HG03439 (cell line): Measurements from ENCODE around the gene PTX3.

Experiments used
- ATAC-seq: cut with Tn5 transposase; IDR thresholded peaks from one replicate; pipeline ENCODE4 v1.9.1; 2021; ENCODE audit warnings: mild to moderate bottlenecking, moderate library complexity; ENCODE audit not compliant: unreplicated experiment

Gene PTX3

DNA sequence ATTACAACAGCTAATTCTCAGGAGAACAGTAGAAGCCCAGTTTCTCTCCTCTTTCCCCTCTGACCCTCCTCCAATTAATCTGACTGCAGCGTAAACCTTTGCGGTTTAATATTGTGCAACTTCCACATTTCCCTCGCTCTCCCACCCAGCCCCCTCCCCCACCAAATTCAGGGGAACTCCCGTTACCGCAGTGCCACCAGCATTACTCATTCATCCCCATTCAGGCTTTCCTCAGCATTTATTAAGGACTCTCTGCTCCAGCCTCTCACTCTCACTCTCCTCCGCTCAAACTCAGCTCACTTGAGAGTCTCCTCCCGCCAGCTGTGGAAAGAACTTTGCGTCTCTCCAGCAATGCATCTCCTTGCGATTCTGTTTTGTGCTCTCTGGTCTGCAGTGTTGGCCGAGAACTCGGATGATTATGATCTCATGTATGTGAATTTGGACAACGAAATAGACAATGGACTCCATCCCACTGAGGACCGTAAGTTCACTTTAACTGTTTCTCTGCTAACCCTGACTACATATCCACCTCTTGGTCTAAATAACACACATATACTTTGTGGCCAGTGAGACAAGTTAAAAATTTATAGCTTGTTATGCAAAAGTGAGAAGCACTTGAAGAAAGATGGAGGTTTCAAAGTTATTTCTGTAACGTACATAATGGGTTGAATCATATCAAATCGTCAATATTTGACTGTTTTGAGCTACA, at the start of gene PTX3:
PTX3 (plus strand) TSS at position 268 of the 709 bp plus-strand sequence; CDS start at position 352, 84 bp downstream.
- ATAC-seq, result no peak

DNA sequence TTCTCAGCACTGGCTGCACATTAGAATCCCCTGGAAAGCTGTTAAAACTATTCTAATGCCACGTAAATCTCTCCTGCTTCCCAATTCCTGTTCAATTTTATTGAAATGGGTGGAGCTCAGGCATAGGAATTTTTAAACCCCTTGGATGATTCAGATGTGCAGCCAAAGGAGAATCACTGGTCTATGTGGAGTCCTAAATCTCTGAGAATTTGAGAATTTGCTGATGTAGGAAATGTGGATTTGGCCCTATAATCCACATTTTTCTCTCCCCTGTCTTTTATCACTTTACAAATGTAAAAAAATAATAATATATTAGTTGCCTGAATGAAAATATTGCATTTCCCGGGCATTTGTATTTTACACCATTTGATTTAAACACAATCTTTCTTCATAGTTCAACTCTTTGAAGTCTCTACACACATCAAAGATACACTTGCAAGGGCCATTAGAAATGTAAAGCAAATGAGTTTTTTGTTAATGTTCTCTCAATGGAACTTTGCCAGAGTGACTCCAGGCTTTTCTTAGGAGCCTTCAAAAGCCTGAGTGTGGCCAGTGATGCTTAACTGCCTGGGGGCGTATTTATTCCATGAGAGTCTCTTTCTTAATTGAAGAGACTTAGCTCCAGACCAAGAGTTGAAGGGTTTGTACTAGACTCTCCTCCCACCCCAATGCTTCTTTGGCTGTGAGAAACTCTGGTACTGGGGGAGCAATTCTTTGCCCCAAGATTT, 48.8 kb upstream of the PTX3 start:
- no peak for ATAC-seq

DNA sequence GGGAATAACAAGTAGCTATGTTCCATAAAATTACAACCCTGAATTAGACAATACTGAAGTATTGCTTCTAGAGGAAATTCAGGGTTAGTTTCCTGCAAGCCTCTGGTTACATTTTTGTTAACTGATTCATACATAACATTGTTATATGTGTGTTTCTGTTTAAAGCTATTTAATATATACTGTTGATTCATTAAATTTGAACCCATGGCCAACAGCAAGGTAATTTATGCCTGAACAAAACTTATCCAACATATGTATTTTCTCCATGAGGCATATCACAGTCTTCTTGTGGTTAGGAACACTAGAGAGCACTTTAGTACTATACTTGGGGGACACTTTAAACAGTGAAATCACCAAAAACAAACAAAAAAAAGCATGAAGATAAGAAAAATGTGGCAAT, 47.7 kb upstream of the PTX3 start:
- ATAC-seq, result no peak

DNA sequence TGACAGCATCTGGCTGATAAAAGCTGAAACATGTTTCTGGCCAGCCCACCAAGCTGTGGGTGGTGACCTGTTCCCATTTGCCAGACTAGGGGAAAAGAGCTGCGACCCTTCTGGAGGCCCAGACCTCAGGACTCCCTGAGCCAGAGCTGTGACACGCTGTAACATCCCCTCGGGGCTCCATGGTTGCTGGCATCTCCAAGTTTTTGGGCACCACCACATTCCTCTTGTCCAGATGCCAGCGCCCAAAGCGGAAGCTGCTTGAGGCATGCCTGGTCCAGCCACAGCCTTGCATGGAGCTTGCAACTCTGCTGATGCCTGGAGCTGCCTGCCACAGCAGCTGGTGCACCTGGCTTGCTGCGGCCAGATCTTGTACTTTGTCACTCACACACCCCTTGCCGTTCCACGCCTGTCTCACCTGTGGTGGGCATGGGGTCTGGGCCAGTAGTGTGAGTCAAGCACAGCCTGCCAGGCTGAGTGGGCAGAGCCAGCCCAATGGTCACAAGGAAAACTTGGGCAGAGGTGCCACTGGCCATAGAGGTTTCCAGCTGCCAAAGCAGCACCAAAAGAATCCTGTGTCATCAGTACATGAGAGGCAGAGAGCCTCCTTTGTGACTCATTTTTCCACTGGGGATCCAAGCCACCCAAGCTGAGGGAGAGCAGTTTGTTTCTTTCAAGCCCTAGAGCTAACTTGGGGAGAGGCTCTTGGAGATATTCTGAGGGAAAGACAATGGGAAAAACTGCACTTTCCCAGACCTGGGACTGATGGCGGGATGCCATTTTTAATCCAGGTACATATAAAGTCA, 45.7 kb upstream of the PTX3 start:
- no peak for ATAC-seq

DNA sequence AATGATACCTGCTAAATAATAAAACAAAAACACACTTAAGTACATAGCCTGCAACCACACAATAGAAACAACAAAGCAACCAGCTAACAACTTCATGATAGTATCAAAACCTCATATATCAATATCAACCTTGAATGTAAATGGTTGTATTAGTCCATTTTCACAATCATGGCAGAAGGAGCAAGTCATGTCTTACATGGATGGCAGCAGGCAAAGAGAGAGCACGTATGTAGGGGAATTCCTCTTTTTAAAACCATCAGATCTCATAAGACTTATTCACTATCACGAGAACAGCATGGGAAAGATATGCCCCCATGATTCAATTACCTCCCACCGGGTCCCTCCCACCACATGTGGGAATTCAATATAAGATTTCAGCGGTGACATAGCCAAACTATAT, 44.5 kb upstream of the PTX3 start:
- ATAC-seq, result no peak

DNA sequence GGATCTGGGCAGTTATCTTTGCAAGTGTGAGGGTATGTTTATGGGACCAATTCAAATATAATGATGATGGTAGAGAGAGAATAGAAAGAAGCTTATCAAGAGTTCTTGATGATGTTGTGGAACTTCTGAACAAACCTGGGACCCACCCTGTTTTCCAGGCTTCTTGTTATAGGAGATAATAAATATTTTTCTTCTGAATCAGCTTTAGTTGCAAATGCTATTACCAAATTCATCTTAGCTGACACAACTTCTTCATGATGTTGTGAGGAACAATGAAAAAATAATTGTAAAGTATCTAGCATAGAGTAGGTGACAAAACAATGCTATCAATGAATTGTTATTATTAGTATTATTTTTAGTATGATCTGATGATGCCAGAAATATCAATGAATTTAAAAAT, 43.5 kb upstream of the PTX3 start:
- ATAC-seq, result no peak

DNA sequence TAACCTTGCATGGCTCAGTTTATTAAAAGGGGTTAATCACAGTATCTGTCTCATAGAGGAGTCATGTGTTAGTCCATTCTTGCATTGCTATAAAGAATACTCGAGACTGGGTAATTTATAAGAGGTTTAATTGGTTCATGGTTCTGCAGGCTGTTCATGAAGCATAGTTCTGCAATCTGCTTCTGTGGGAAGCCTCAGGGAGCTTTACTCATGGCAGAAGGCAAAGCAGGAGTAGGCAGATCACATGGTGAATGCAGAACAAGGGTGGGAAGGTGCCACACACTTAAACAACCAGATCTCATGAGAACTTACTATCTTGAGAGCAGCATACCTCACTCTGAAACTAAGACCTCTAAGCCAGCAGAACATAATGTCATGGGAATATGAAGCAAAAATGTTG, 42.2 kb upstream of the PTX3 start:
- no peak for ATAC-seq

DNA sequence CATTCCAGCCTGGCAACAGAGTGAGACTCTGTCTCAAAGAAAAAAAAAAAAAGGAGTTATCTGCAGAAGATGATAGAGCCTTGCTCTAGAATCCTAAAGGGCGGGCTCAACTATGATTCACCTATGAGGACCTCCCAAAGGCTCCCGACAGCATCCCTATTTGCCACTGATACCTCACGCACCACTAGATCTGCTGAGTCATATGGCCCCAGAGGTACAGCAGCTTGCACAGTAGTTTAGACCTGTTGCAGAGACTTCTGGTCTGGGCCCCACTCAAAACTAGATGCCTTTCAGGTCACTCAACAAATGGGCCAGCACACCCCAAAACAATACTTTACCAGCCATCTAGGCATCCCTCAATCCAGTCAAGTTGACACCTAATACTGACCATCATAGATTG, 38.1 kb upstream of the PTX3 start:
- no peak for ATAC-seq

DNA sequence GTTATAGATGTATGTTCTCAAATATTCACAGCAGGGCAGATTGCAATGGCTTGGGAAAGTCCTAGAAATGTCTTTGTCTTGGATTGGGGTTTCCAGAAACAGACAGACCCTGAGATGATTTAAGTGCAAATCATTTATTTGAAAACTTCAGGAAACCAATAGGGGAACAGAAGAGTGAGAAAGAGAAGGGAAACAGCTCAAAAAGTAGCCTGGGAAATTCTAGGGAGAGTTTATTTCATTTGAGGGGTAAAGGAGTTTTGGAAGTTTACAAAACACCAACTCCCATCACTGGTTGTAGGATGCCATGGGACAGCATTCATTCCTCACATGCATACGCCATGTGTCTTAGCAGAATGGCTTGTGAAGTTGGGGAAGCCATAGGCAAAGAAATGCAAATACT, 32.3 kb upstream of the PTX3 start:
- ATAC-seq, result no peak

DNA sequence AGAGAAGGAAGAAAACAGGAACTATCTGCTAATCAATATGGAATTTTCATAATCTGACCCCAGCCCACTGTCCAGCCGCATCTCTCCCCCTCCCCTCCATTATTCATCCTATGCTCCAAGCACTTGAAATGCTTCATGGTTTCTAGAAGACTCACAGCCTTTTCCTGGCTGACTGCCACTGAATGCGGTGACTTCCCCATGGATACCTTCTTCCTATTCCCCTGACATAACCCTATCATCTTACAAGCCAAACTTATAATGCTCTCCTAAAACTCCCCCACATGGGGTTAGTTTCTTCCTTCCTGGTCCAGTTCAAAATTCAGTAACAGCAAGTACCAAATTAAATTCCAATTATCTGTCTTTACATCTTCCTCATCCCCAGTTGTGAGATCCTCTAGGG, 31.2 kb upstream of the PTX3 start:
- ATAC-seq, result no peak

DNA sequence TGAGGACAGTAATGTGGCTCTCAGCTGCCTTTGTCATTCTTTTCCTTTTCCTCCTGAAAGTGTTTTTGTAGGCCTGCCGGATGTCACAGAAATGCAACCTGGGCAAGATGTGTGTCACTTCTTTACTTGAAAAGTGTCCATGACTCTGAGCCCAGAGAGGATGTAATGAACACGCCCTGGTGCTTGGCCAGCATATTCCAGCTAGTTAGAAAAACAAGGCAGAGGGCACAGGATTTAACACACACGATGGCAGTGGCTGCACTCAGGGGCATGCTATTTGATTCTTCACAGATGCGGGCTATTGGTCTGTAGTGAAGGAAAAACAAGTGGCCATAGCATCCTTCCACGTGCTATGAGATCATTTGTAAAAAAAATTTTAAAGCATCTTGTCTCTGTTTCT, 30.3 kb upstream of the PTX3 start:
- ATAC-seq, result no peak

DNA sequence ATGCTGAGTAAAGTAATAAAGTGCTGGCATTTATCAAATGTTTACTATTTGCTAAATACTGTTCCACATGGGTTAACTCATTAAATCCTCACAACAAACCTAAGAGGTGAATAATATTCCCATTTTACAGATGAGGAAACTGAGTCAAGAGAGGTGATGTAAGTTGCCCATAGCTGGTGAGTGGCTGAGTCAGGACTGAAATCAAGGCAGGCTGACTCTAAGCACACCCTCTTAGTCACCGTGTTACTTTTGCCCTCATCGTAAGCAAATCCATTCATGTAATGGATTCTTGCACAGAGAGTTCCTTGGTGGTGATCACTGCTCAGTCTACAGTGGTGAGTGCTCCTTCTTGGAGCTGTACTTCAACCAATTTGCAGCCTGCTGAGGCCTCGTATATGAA, 28.9 kb upstream of the PTX3 start:
- no peak for ATAC-seq

DNA sequence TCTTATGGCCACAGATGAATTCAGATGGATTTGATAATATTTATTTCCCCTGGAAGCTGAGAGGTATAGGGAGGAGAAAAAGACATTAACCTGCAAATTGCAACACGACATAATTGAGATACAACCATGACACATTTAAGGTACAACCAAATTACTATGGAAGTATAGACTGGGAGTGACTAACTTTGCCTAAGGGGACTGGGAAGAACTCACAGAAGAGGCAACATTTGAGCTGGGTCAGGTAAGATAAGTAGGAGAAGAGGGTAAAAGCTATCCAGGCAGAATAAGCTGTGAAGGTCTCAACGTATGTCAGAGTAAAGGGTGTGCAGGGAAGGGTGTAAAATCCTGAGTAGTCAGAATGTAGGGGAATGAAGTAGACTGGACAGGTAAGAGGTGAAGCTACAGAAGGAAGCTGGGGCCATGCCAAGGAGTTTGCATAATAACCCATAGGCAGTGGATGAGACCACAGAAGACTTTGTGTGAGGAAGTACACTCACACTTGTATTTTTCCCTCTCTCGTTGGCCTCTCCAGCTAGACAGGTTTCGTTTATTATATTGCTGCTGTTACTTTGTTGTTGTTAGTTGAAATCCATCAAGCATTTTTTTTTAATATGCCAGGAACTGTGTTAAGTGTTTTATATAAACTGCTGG, 28.0 kb upstream of the PTX3 start:
- ATAC-seq, result no peak

DNA sequence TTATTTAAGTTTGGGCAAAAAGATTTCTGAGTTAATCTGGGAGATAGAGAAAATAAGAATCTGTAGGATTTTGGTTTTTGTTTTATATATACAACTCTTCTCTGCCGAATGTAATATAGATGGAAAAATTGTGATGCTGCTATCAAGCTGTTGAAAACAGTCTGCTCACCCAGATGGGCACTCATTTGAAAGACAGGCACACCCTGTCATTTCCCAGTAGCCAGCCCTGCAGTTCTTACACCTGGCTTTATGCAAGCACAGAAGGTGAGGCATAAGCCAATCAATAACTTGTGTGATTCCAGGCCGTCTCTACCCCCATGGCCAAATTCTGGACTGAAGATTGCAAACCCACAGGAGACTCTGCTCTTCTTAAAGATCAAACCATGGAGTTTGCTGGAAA, 27.1 kb upstream of the PTX3 start:
- no peak for ATAC-seq

DNA sequence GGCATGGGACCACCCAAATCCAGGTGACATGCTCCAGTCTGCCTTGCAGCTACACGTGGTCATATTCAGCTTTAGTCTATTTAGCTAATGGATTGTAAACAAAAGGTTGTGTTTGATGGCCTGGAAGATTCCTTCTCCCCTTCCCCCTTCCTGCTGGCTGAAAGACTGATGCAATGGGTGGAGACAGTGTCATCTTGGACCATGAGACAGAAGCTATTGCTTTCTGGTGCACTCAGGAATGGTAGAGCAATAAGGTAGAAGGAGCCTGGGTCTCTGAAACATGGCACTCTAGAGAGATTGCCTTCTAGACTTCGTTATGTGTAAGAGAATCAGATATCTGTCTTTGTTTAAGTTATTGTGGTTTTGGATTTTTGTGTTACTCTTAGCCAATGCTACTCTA, 25.7 kb upstream of the PTX3 start:
- no peak for ATAC-seq

DNA sequence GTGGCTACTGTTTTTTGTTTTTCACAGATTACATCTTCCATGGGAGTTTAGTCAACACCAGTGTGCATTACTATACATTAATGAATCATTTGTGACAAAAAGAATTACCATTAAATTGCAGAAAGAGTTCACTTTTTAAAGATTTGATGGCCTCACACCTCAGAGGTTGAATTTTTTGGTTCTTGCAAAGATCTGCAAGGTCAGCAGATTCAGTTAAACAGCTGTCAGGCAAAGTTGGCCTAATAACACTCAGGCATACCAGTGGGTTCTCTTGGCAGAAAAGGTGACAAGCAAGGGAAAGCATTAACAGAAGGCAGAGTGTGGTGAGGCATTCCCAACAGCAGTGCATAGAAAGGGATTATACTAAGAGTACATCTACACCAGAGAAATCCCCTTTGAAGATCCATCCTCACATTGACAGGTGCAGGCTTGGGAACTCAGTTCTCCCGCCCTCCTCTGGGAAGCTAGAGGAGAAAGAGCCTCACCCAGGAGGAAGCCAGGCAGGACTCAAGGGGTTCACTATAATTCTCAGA, 24.3 kb upstream of the PTX3 start:
- no peak for ATAC-seq

DNA sequence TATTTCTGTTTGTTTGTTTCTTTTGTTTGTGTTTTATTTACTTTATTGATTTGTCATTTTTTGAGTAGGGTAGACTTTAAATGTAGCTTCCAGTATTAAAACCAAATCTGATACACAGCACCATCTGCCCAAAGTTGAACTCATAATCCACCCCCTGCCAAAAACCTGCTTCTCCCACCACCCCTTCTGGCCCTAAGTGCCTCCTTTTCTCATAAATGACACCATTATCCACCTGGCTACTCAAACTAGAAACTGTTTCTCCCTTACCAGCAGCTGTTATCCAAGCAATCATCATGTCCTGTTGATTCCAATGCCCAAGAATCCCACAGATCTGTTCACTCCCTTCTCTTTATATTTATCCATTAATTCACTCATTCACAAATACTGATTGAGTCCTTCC, 21.8 kb upstream of the PTX3 start:
- no peak for ATAC-seq

DNA sequence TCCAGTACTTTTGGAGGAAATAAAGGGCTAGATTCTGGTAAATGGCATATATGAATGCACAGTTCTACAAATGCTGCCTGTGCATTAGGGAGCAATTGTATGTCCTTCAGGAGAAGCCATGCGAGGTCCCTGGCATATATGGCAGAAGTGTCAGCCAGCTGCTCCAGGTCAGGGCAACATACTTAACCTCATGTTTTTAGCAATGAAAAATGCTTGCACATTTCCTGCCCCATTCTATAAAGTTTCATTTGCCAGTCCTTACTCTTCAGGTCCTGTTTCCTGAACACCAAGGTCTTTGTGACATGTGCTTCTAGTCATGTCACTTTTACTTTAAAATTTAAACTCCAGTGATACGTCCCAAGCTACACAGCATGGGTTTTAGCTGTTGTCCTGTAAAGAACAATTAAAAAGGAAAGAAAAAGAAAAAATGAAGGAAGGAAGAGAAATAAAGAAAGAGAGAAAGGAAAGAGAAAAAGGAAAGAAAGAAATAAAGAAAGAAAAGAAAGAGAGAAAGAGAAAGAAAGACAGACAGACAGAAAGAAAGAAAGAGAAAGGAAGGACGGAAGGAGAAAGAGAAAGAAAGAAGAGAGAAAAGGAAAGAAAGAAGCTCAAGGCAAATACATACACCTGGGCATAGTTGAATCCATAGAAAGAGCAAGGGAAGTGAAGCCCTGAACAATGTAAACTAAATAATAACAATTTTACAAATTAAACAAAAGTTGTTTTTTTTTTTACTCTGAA, 20.1 kb upstream of the PTX3 start:
- no peak for ATAC-seq

DNA sequence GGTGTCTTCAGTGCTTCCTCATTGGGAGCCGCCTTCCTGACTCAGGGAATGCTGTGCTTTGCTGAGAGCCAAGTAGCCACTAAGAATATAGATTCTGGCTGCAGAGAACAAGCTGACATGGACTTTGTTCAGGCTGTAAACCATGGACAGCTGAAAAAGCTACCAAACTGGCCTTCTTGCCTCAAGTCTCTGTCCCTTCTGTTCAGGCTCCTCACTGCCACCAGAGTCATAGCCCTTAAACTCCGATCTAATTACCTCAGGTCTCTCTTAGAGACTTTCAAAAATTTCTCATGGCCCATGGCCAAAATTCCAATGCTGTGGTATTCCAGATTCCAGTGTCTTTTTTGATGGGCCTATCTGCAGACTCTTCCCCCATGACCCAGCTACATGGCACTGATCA, 19.4 kb upstream of the PTX3 start:
- ATAC-seq, result no peak

DNA sequence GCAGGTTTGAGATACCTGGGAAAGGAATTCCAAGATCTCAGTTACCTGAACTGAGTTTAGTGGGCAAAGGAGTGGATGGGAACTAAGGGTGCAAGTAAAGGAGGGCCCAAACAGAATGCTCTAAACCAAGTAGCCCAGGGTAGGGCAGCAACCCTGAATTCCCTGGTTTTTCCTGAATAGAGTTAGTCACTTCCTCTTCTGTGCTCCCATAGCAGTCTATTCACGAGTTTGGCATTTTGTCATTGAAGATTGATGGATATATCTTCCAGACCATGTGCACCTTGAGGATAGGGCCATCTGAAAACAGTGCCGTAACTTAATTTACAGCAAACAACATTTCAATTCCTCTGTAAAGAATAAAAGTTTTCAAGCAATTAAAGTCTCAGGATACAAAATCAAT, 18.5 kb upstream of the PTX3 start:
- no peak for ATAC-seq
